ENCODE results near the gene DENND2A.

The DENND2A gene

GRCh38 chr7:140540136-140540777 lies 100.4 kb downstream of the DENND2A start:
- Histone ChIP-seq H3K9me3 (ENCODE audit: control insufficient read depth, insufficient read depth, low read length) (no peaks in the 10 kb centered on the region), H3K36me3 (ENCODE audit: control insufficient read depth, low read length) (no peaks in the 10 kb centered on the region), H3K4me2 (ENCODE audit: low read length) (no peak overlapping the region), H3K27ac (ENCODE audit: low read depth, low read length) (no peak overlapping the region), H3F3A (ENCODE audit: control insufficient read depth, insufficient read depth) (no peaks in the 10 kb centered on the region), H3K79me2 (ENCODE audit: control insufficient read depth, low read length) (no peaks in the 10 kb centered on the region), H3K27me3 (ENCODE audit: control insufficient read depth, low read length) (peaks cover 5% of the 10 kb centered on the region; the same call in 1 of the 2 replicates), H4K20me1 (ENCODE audit: control insufficient read depth, insufficient read depth, low read depth, low read length) (no peaks in the 10 kb centered on the region), H3K4me3 (ENCODE audit: low read length) (no peak overlapping the region), H3K4me1 (ENCODE audit: control insufficient read depth, low read length) (no peaks in the 10 kb centered on the region), H3K9me2 (replicated peaks; ENCODE audit: control insufficient read depth, low read length) (no peaks in the 10 kb centered on the region)
- TF ChIP-seq CTCF (IDR thresholded peaks at IDR 0.05; ENCODE audit: low read depth, low read length, poor library complexity, severe bottlenecking) (no peak), EZH2phosphoT487 (IDR thresholded peaks at IDR 0.05; ENCODE audit: borderline replicate concordance, low read length) (no peak)

GRCh38 chr7:140539461-140539860 lies 101.2 kb downstream of the DENND2A start:
- Histone ChIP-seq H3K27ac (ENCODE audit: low read depth, low read length) (no peak overlapping the region), H3K4me3 (ENCODE audit: low read length) (no peak overlapping the region), H3K36me3 (ENCODE audit: control insufficient read depth, low read length) (no peaks in the 10 kb centered on the region), H3K9me2 (replicated peaks; ENCODE audit: control insufficient read depth, low read length) (no peaks in the 10 kb centered on the region), H4K20me1 (ENCODE audit: control insufficient read depth, insufficient read depth, low read depth, low read length) (no peaks in the 10 kb centered on the region), H3K79me2 (ENCODE audit: control insufficient read depth, low read length) (no peaks in the 10 kb centered on the region), H3K27me3 (ENCODE audit: control insufficient read depth, low read length) (peaks cover 13% of the 10 kb centered on the region; the same call in 1 of the 2 replicates), H3F3A (ENCODE audit: control insufficient read depth, insufficient read depth) (no peaks in the 10 kb centered on the region), H3K9me3 (ENCODE audit: control insufficient read depth, insufficient read depth, low read length) (no peaks in the 10 kb centered on the region), H3K4me1 (ENCODE audit: control insufficient read depth, low read length) (no peaks in the 10 kb centered on the region), H3K4me2 (ENCODE audit: low read length) (no peak overlapping the region)
- no peak for TF ChIP-seq EZH2phosphoT487 (IDR thresholded peaks at IDR 0.05; ENCODE audit: borderline replicate concordance, low read length)
- TF ChIP-seq CTCF (IDR thresholded peaks at IDR 0.05; ENCODE audit: low read depth, low read length, poor library complexity, severe bottlenecking), result no peak

- Histone ChIP-seq H3K27ac (ENCODE audit: low read depth, low read length) (no peak overlapping the region), H3K9me3 (ENCODE audit: control insufficient read depth, insufficient read depth, low read length) (no peaks in the 10 kb centered on the region), H3K4me2 (ENCODE audit: low read length) (no peak overlapping the region), H3K4me3 (ENCODE audit: low read length) (no peak overlapping the region), H3K4me1 (ENCODE audit: control insufficient read depth, low read length) (no peaks in the 10 kb centered on the region), H3K36me3 (ENCODE audit: control insufficient read depth, low read length) (no peaks in the 10 kb centered on the region), H3F3A (ENCODE audit: control insufficient read depth, insufficient read depth) (no peaks in the 10 kb centered on the region), H4K20me1 (ENCODE audit: control insufficient read depth, insufficient read depth, low read depth, low read length) (no peaks in the 10 kb centered on the region), H3K79me2 (ENCODE audit: control insufficient read depth, low read length) (no peaks in the 10 kb centered on the region), H3K27me3 (ENCODE audit: control insufficient read depth, low read length) (peaks cover 18% of the 10 kb centered on the region), H3K9me2 (replicated peaks; ENCODE audit: control insufficient read depth, low read length) (no peaks in the 10 kb centered on the region)
- TF ChIP-seq EZH2phosphoT487 (IDR thresholded peaks at IDR 0.05; ENCODE audit: borderline replicate concordance, low read length), result no peak
- no peak for TF ChIP-seq CTCF (IDR thresholded peaks at IDR 0.05; ENCODE audit: low read depth, low read length, poor library complexity, severe bottlenecking)
These were observed 102.7 kb downstream of the DENND2A start for GRCh38 chr7:140537750-140538482.

All from DOHH2 (cell line).